Chondrocyte (in vitro differentiated cells): Measurements from ENCODE around the gene TMEM248. TPM values are rescaled to one million over a fixed set of nuclear protein-coding genes. Genes with fewer than 3 reads are reported as not detected.

Source experiments
- DNase-seq: peaks from one replicate; pipeline ENCODE4 v3.0.0; 2021; ENCODE audit warnings: mixed read lengths, low spot score
- H3K27ac Mint-ChIP-seq: one replicate; pipeline ENCODE4 v1.8.0; 2021; ENCODE audit warnings: mild to moderate bottlenecking, moderate library complexity, mixed read lengths; ENCODE audit not compliant: unreplicated experiment
- H3K27me3 Mint-ChIP-seq: 2 replicates; pipeline ENCODE4 v1.8.0; 2021; ENCODE audit warnings: low read depth, mixed read lengths
- H3K36me3 Mint-ChIP-seq: 2 replicates; pipeline ENCODE4 v1.8.0; 2021; ENCODE audit warnings: low read depth, mixed read lengths
- H3K4me1 Mint-ChIP-seq: 2 replicates; pipeline ENCODE4 v1.8.0; 2021; ENCODE audit warnings: low read depth, mild to moderate bottlenecking, mixed read lengths
- H3K4me3 Mint-ChIP-seq: one replicate; pipeline ENCODE4 v1.8.0; 2021; ENCODE audit warnings: mild to moderate bottlenecking, moderate library complexity, mixed read lengths; ENCODE audit not compliant: unreplicated experiment
- H3K9me3 Mint-ChIP-seq: 2 replicates; pipeline ENCODE4 v1.8.0; 2021; ENCODE audit warnings: low read depth, mixed read lengths
- CTCF ChIP-seq: fragments of 200-600 bp; sonication (generic); IDR thresholded peaks from 2 replicates; pipeline ENCODE4 v1.5.0; 2021; ENCODE audit warnings: antibody characterized with exemption, mild to moderate bottlenecking, moderate library complexity
- total RNA-seq: library from RNA; stranded (reverse); gene quantifications from 3 replicates; pipeline ENCODE4 v1.2.1, GENCODE V29; 2021

TMEM248 gene
- total RNA-seq, 1 donor from 2014 or later = 83.0 TPM

- Mint-ChIP-seq H3K9me3 (no peaks in the 10 kb centered on the region), H3K27me3 (no peaks in the 10 kb centered on the region), H3K4me1 (peaks cover 35% of the 10 kb centered on the region), H3K4me3 (peak overlapping the region; percentile 93), H3K27ac (peak overlapping the region; percentile 94), H3K36me3 (peaks cover 3% of the 10 kb centered on the region)
- DNase-seq = peak; percentile 88
- TF ChIP-seq CTCF = no peak
Measured at GRCh38 chr7:66921396-66921917, 432 bp downstream of the TMEM248 start.

DNA sequence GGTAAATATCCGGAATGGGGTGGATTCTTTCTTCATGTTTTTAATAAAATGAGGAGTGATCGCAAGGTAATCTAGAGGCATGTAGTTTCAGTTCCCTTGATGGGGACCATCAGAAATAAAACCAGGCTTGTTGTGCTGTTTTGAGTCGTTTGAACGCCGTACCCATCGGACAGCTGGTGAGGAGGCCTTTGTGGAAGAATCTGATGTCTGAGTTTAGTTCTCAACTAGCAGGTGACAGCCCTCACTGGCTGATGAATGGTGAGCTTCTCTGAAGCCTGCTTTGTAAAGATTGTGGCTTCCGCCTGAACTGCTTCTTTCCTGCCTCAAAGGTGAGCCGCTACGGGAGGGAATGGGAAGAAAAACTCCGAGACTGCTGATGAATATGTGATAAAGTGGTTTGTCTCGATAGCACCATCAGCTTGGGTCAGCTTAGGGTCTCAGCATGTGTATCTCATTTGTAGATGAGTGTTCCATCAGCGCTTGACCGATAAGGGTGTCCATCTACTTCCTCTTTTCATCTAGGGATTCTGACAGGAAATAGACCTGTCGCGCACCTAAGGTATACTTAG is 977 bp downstream of the TMEM248 start:
- TF ChIP-seq CTCF = no peak
- Mint-ChIP-seq H3K36me3 (peaks cover 3% of the 10 kb centered on the region), H3K4me3 (peak overlapping the region; percentile 93), H3K27me3 (no peaks in the 10 kb centered on the region), H3K27ac (peak overlapping the region; percentile 94), H3K9me3 (no peaks in the 10 kb centered on the region), H3K4me1 (peaks cover 38% of the 10 kb centered on the region)
- no peak for DNase-seq

DNA sequence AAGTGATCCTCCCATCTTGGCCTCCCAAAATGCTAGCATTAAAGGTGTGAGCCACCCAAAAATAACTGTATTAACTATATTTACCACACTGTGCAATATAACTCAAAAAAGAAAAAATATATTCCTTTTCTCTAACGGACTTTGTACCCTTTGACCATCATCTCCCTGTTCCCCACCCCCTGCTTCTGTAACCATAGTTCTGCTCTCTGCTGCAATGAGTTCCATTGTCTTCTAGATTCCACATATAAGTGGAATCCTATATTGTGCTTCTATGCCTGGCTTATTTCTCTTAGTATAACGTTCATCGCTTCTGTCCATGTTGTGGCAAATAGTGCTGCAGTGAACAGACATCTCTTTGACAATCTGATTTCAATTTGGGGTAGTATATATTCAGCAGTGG is 4.2 kb downstream of the TMEM248 start:
- Mint-ChIP-seq H3K9me3 (no peaks in the 10 kb centered on the region), H3K27ac (peak overlapping the region; percentile 18), H3K27me3 (no peaks in the 10 kb centered on the region), H3K4me1 (peaks cover 48% of the 10 kb centered on the region), H3K4me3 (no peak overlapping the region), H3K36me3 (peaks cover 4% of the 10 kb centered on the region)
- no peak for DNase-seq
- no peak for TF ChIP-seq CTCF

DNA sequence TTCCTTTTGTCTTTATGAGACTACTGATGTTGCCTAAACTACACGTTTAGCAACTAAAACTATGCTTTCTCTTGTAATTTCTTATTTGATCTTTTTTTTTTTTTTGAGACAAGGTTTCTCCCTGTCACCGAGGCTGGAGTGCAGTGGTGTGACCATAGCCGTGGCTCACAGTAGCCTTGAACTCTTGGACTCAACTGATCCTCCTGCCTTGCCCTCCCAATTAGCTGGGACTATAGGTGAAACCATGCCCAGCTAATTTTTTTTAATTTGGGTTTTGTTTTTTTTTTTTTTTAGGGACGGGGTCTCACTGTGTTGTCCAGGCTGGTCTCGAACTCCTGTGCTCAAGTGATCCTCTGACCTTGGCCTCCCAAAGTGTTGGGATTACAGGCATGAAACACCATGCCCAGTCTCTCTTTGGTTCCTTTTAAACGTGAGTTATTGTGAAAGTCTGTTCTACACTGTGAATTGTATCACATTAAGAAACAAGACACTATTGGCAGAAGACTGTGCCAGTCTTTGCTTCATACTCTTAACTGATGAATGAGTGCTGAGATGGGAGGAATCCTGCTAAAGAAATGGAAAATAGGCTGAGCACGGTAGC is 6.4 kb downstream of the TMEM248 start:
- Mint-ChIP-seq H3K4me3 (no peak overlapping the region), H3K27ac (peak overlapping the region; percentile 2), H3K4me1 (peaks cover 38% of the 10 kb centered on the region), H3K27me3 (no peaks in the 10 kb centered on the region), H3K9me3 (no peaks in the 10 kb centered on the region), H3K36me3 (peaks cover 4% of the 10 kb centered on the region)
- no peak for TF ChIP-seq CTCF
- DNase-seq = no peak

GRCh38 chr7:66928388-66928787 is 7.4 kb downstream of the TMEM248 start:
- Mint-ChIP-seq H3K9me3 (no peaks in the 10 kb centered on the region), H3K4me1 (peaks cover 38% of the 10 kb centered on the region), H3K4me3 (no peak overlapping the region), H3K27ac (no peak overlapping the region), H3K27me3 (no peaks in the 10 kb centered on the region), H3K36me3 (peaks cover 4% of the 10 kb centered on the region)
- TF ChIP-seq CTCF = no peak
- no peak for DNase-seq
